Omental fat pad (tissue), 4 donors: ENCODE results near the gene BPI. TPM values are rescaled to one million over a fixed set of nuclear protein-coding genes. Genes with fewer than 3 reads are reported as not detected.

Experiments used
- ATAC-seq: fragments of 150-250 bp; one replicate; pipeline ENCODE4 v1.9.1; 2016; ENCODE audit warnings: mild to moderate bottlenecking, moderate library complexity; ENCODE audit not compliant: low FRiP score
- DNase-seq: peaks from one replicate; pipeline ENCODE4 v3.0.0-alpha.2; 2019; ENCODE audit warnings: low spot score
- total RNA-seq, 4 donors: library from RNA; depleted of rRNA; stranded (reverse); fragments of >200 nt; gene quantifications; one replicate each; pipeline ENCODE4 v1.1.0, GENCODE V29; 2016
- TF ChIP-seq, protein P1 (sequence below), 3 donors: fragments of 450-650 bp; IDR thresholded peaks; one replicate each; pipeline ENCODE4 v1.5.1; 2016 to 2017; ENCODE audit warnings: antibody characterized with exemption in 3 of 3, mild to moderate bottlenecking in 3 of 3, moderate library complexity in 2 of 3

The BPI gene
- total RNA-seq, 4 donors from 2014 or later: 0.63 to 0.74 TPM; not detected in 2

DNA sequence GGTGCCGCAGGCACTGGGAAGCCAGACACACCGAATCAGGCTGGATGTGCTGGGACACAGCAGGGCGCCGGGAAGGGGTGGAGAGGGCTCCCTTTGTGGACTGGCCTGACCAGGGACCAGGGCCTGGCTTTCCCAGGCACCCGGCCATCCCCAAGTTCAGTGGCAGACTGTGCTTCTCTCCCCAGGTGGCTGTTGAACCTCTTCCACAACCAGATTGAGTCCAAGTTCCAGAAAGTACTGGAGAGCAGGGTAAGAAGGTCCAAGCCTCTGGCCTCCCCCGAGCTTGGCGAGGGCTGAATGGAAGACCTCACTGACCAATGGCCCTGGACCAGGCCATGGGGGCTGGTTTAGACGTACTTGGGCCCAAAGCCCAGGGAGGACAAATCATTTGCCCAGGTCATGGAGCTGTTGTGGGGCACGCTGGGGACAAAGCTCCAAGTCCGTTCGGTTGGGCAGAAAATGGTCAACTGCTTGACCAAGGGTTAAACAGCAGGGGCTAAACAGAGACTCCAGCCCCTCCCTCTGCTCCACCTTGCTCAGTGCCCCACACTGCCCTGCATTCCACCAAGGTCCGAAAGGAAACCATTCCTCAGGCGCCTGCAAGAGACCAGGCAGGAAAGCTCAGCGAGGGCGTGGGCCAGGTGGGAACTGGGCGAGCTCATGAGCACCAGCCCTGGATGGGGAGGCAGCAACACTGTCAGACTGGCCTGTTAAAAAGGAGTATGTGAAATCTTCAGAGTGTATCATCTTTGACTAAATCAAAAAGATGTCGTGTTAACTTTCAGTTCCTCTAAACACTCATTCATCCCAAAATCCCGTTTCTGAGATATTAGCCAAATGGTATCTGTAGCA lies 51.4 kb downstream of the BPI start:
- TF ChIP-seq, protein P1, sequence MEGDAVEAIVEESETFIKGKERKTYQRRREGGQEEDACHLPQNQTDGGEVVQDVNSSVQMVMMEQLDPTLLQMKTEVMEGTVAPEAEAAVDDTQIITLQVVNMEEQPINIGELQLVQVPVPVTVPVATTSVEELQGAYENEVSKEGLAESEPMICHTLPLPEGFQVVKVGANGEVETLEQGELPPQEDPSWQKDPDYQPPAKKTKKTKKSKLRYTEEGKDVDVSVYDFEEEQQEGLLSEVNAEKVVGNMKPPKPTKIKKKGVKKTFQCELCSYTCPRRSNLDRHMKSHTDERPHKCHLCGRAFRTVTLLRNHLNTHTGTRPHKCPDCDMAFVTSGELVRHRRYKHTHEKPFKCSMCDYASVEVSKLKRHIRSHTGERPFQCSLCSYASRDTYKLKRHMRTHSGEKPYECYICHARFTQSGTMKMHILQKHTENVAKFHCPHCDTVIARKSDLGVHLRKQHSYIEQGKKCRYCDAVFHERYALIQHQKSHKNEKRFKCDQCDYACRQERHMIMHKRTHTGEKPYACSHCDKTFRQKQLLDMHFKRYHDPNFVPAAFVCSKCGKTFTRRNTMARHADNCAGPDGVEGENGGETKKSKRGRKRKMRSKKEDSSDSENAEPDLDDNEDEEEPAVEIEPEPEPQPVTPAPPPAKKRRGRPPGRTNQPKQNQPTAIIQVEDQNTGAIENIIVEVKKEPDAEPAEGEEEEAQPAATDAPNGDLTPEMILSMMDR (IDR thresholded peaks at IDR 0.05): no peak
- ATAC-seq (no peak), DNase-seq (no peak)

DNA sequence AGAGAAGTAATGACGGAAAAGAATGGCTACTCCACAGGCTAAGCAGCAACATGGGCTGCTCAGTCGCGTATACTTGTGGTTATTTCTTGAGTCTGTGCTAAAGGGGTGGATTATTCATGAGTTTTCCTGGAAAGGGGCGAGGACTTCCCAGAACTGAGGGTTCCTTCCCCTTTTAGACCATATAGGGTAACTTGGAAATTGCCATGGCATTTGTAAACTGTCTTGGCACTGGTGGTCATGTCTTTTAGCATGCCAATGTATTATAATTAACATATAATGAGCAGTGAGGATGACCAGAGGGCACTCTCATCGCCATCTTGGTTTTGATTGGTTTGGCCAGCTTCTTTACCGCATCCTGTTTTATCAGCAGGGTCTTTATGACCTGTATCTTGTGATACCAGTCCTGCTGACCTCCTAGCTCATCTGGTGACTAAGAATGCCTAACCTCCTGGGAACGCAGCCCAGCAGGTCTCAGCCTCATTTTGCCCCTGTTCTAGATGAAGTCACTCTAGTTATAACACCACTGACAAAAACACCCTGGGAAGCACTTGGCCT lies 53.8 kb downstream of the BPI start:
- ATAC-seq (no peak), DNase-seq (no peak)
- TF ChIP-seq, protein P1 (IDR thresholded peaks at IDR 0.05): no peak

DNA sequence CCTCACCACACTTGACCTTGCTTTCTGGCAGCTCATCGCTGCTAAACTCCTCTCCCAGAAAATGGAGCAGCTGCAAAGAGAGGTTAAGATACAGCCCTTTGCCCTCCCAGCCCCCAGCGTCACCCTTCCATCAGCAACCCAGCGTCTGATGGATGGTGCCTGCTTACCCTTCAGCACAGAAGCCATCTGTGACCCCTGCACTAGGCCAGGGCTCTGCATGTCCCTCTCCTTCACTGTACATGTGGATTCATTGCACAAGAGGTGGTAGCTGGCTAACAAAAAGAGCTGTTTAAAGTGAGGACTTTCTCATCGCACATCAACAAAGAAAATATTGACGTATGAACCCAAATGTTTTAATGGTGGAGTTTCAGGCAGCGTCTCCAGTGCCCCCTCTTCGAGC lies 54.6 kb downstream of the BPI start:
- DNase-seq (no peak), ATAC-seq (no peak)
- TF ChIP-seq, protein P1 (IDR thresholded peaks at IDR 0.05): no peak

DNA sequence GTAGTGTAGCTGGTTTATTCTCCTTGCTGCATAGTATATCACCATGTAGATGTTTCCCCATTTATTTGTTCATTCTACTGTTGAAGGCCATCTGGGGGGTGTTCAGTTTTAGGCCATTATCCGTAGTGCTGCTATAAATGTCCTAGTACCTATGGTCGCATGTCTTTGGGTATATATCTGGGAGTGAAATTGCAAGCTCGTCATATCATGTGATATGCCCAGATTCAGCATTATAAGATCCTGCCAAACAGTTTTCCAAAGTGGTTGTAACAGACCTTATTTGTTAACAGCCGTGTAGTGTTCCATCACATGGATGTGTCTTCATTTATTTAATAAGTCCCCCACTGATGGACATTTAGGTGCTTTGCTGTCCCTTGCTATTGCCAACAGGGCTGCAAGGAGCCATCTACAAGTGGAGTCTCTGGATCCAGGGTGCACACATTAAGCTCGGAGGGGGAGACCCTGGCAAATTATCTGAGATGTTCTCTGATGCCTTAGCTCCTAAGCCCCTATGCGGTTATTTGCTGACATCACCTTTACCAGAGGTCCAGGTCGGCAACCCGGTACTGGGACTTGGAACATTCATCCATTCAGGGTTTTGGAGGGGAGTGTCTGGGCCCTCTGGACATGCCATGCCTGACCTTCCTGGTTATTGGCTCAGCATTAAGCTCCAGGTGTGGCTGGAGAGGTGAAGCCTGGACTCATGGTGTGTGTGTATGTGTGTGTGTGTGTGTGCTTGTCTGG lies 59.2 kb downstream of the BPI start:
- DNase-seq: no peak
- TF ChIP-seq, protein P1 (IDR thresholded peaks at IDR 0.05): no peak
- no peak for ATAC-seq

DNA sequence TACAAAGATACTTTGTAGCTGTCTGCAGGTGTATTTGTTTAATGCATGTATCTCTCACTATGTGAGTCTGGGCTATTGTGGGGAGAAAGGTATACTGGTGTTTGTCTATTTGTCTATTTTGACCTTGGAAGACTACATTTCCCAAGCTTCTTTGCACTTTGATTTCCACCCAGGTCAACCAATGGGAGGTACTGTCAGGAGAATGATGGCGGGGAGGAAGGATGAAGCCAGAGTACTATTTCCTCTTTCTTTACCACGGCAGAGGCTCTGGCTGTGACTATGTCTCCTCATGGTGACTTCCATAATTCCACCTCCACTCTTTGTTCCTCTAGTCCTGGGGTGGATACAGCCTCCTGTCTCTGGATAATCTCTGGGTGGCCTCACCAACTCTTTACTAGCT lies 65.4 kb downstream of the BPI start:
- no peak for ATAC-seq
- TF ChIP-seq, protein P1 (IDR thresholded peaks at IDR 0.05): no peak
- no peak for DNase-seq

DNA sequence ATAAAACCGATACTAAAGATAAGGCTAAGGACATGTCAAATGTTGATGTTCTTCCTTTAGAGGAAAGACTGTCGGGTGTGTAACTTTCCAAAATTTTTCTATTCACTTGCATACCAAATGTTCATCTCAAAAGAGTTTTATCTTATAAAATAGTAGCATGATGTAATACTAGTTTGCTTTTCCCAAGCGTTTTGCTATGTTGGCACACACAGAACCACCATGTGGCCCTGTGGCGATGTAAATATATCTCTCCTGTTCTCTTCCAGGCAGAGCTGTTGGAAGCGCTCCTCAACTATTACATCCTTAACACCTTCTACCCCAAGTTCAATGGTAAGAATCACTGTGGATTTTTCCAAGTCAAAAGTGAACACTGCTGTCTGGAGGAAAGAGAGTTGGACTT lies 68.8 kb downstream of the BPI start:
- DNase-seq: no peak
- peak; percentile 32 for ATAC-seq
- TF ChIP-seq, protein P1 (IDR thresholded peaks at IDR 0.05): no peak
